GM21619 (cell line): ENCODE measurements around the gene KRT83.

ENCODE experiments used
- ATAC-seq: cut with Tn5 transposase; IDR thresholded peaks from one replicate; pipeline ENCODE4 v1.9.1; 2021; ENCODE audit not compliant: unreplicated experiment

KRT83 gene

GRCh38 chr12:52320784-52321400, at the start of gene KRT83:
Gene KRT83, minus strand, starts transcription at chr12:52321398. Its CDS starts 63 bp downstream, at chr12:52321335.
- ATAC-seq = no peak

- ATAC-seq = no peak
Measured at GRCh38 chr12:52369809-52370208, 48.6 kb upstream of the KRT83 start.

GRCh38 chr12:52369211-52369610, 48.0 kb upstream of the KRT83 start:
- ATAC-seq = no peak

GRCh38 chr12:52368508-52368907, 47.3 kb upstream of the KRT83 start:
- no peak for ATAC-seq

GRCh38 chr12:52367876-52368275, 46.7 kb upstream of the KRT83 start:
- no peak for ATAC-seq

GRCh38 chr12:52366738-52367485, 45.7 kb upstream of the KRT83 start, which contains the start of gene KRT85:
Gene KRT85, minus strand, starts transcription at chr12:52367481. Its CDS starts 76 bp downstream, at chr12:52367405.
- ATAC-seq = no peak

- no peak for ATAC-seq
Measured at GRCh38 chr12:52364901-52365489, 43.8 kb upstream of the KRT83 start.

- ATAC-seq = no peak
Measured at GRCh38 chr12:52364061-52364460, 42.9 kb upstream of the KRT83 start.

- no peak for ATAC-seq
Measured at GRCh38 chr12:52363111-52363679, 42.0 kb upstream of the KRT83 start.

GRCh38 chr12:52362118-52362726, 41.0 kb upstream of the KRT83 start:
- no peak for ATAC-seq

- ATAC-seq = no peak
Measured at GRCh38 chr12:52361553-52361952, 40.4 kb upstream of the KRT83 start.

- no peak for ATAC-seq
Measured at GRCh38 chr12:52360663-52361271, 39.6 kb upstream of the KRT83 start.

GRCh38 chr12:52360106-52360662, 39.0 kb upstream of the KRT83 start:
- no peak for ATAC-seq

GRCh38 chr12:52359621-52360061, 38.4 kb upstream of the KRT83 start:
- no peak for ATAC-seq

- peak; percentile 99 for ATAC-seq
Measured at GRCh38 chr12:52358575-52359350, 37.6 kb upstream of the KRT83 start.

GRCh38 chr12:52356762-52357580, 35.8 kb upstream of the KRT83 start:
- no peak for ATAC-seq

- ATAC-seq = no peak
Measured at GRCh38 chr12:52356031-52356761, 35.0 kb upstream of the KRT83 start.

- no peak for ATAC-seq
Measured at GRCh38 chr12:52355176-52355575, 34.0 kb upstream of the KRT83 start.
